ENCODE data around the gene OR5B2. TPM values are rescaled to one million over a fixed set of nuclear protein-coding genes. Genes with fewer than 3 reads are reported as not detected.
"Not testable (repeated sequence)": the region's sequence is repeated elsewhere in the genome, so short reads cannot be mapped to it uniquely, and the experiment has no call there.

The OR5B2 gene
- total RNA-seq, 5 donors from 2014 or later (not counting 1 experiment from before 2014, with no cell fraction given), result not detected

DNA sequence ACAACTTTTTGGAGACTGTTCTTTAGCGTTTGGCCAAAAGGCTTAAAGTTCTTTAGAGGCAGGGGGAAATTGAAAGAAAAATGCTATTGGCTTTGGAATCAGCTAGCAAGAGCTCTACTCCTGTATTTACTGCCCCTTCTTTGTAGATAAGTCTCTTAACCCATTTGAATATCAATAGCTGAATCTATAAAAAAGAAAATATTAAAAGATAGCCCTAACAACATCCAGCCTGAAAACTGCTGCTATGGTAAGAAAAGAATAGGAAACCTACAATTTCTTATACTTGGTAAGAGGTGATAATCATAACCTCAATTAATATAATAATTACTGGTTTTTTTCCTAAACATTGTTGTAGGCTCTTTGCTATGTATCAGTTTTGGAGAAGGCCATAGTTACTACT, 14.2 kb upstream of the OR5B2 start, which contains the start of gene OR5B12:
Gene OR5B12 (minus strand): TSS at position 101 of the 400 bp plus-strand sequence. CDS start 2,085 bp downstream, outside the sequence.
- Mint-ChIP-seq H3K9me3 (peaks cover 6 to 8% (median 7%) of the 10 kb centered on the region in 3 donors), H3K4me3 (no peak within 1 kb of the TSS), H3K27ac (no peak within 1 kb of the TSS), H3K4me1 (no peaks in the 10 kb centered on the region), H3K36me3 (no peaks in the 10 kb centered on the region), H3K27me3 (peaks cover 13 to 14% of the 10 kb centered on the region in 2 donors)
- no peaks in the 10 kb centered on the region for H3K4me1 ChIP-seq (ENCODE audit: control insufficient read depth in 1 of 2, extremely low read depth in 1 of 2, insufficient read depth in 2 of 2, low read length in 2 of 2)
- ATAC-seq (replicated peaks in 1 of 4) (no peak), DNase-seq (no peak)
- peaks cover 0 to 9% of the 10 kb centered on the region in 2 experiments for H3K27me3 ChIP-seq (replicated peaks in 1 of 2; ENCODE audit: control insufficient read depth in 2 of 2, extremely low read depth in 1 of 2, insufficient read depth in 2 of 2, low read length in 1 of 2)
- ChIA-PET CTCF (no interaction called here), POLR2A (no interaction called here)
- H3K9me3 ChIP-seq, result no peaks in the 10 kb centered on the region
- no peak within 1 kb of the TSS for H3K27ac ChIP-seq (ENCODE audit: low read length)
- H3K4me3 ChIP-seq (ENCODE audit: control insufficient read depth in 1 of 2, extremely low read depth in 1 of 2, low read length in 1 of 2), result no peak within 1 kb of the TSS
- H3K36me3 ChIP-seq (ENCODE audit: control insufficient read depth in 2 of 2, extremely low read depth in 1 of 2, insufficient read depth in 1 of 2, low read length in 1 of 2), result no peaks in the 10 kb centered on the region
- no CpG with 5 or more reads among the region's 1 CpG for WGBS (ENCODE audit: insufficient coverage)

DNA sequence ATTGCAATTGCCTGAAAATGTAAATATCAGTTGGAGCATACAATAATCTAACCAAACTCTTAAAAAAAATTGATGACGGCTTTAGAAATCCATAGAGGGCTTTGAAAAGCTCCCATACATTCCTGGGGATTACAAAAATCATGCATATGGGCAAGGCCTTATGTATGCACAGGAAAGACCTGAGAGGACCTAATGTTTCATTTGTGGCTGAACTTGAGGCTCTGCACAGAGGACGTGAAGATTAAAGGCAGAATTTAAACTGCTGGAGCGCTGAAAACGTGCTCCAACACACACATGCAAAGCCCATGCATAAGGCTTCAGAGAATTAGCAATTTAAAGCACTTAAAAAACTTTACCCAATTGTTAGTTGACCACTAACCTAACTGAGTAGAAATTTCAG, 10.6 kb upstream of the OR5B2 start:
- H3K27me3 Mint-ChIP-seq, result peaks cover 4 to 9% of the 10 kb centered on the region in 2 donors
- no peaks in the 10 kb centered on the region for H3K36me3 Mint-ChIP-seq
- H3K27me3 ChIP-seq (replicated peaks in 1 of 2; ENCODE audit: control insufficient read depth in 2 of 2, extremely low read depth in 1 of 2, insufficient read depth in 2 of 2, low read length in 1 of 2), result peaks cover 0 to 3% of the 10 kb centered on the region in 2 experiments
- H3K4me3 ChIP-seq (ENCODE audit: control insufficient read depth in 1 of 2, extremely low read depth in 1 of 2, low read length in 1 of 2), result no peak overlapping the region
- ATAC-seq (replicated peaks in 1 of 4) (no peak), DNase-seq (no peak)
- peaks cover 0 to 5% (median 2%) of the 10 kb centered on the region in 3 donors for H3K9me3 Mint-ChIP-seq
- H3K27ac Mint-ChIP-seq, result no peak overlapping the region
- POLR2A ChIA-PET, result no interaction called here
- no peaks in the 10 kb centered on the region for H3K9me3 ChIP-seq
- no peaks in the 10 kb centered on the region for H3K36me3 ChIP-seq (ENCODE audit: control insufficient read depth in 2 of 2, extremely low read depth in 1 of 2, insufficient read depth in 1 of 2, low read length in 1 of 2)
- H3K4me3 Mint-ChIP-seq, result no peak overlapping the region
- no peaks in the 10 kb centered on the region for H3K4me1 ChIP-seq (ENCODE audit: control insufficient read depth in 1 of 2, extremely low read depth in 1 of 2, insufficient read depth in 2 of 2, low read length in 2 of 2)
- WGBS (ENCODE audit: insufficient coverage), result 58% methylated on average over 4 of the region's 4 CpGs
- H3K4me1 Mint-ChIP-seq, result no peaks in the 10 kb centered on the region
- no peak overlapping the region for H3K27ac ChIP-seq (ENCODE audit: low read length)
- CTCF ChIA-PET, result no interaction called here

DNA sequence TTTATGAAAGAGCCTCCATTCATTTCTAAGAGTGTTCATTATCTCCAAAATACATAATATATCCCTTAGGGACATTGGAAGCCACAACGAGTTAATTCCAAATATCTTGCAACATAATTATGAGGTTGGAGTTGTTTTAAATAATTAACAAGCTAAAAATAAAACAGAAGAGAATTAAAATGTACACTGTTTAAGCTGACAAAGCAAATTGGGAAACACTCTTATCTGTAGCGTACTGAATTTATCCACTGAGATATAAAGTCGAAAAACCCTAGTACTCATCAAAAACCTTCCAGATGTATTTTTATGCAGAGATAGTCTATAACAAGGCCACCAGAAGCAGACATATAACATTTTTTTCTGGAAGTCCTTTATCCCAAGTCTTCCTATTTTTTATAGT, 6.3 kb upstream of the OR5B2 start:
- DNase-seq (no peak), ATAC-seq (replicated peaks in 1 of 4) (no peak)
- no peaks in the 10 kb centered on the region for H3K4me1 Mint-ChIP-seq
- 100% methylated on average over 2 of the region's 3 CpGs for WGBS (ENCODE audit: insufficient coverage)
- Histone ChIP-seq H3K36me3 (ENCODE audit: control insufficient read depth in 2 of 2, extremely low read depth in 1 of 2, insufficient read depth in 1 of 2, low read length in 1 of 2) (no peaks in the 10 kb centered on the region), H3K27me3 (replicated peaks in 1 of 2; ENCODE audit: control insufficient read depth in 2 of 2, extremely low read depth in 1 of 2, insufficient read depth in 2 of 2, low read length in 1 of 2) (no peaks in the 10 kb centered on the region), H3K9me3 (no peaks in the 10 kb centered on the region), H3K4me1 (ENCODE audit: control insufficient read depth in 1 of 2, extremely low read depth in 1 of 2, insufficient read depth in 2 of 2, low read length in 2 of 2) (no peaks in the 10 kb centered on the region), H3K27ac (ENCODE audit: low read length) (no peak overlapping the region), H3K4me3 (ENCODE audit: control insufficient read depth in 1 of 2, extremely low read depth in 1 of 2, low read length in 1 of 2) (no peak overlapping the region)
- ChIA-PET POLR2A (no interaction called here), CTCF (no interaction called here)
- H3K36me3 Mint-ChIP-seq, result no peaks in the 10 kb centered on the region
- H3K27me3 Mint-ChIP-seq, result peaks cover 1 to 7% of the 10 kb centered on the region in 2 donors
- H3K27ac Mint-ChIP-seq, result no peak overlapping the region
- H3K9me3 Mint-ChIP-seq, result peaks cover under 1 to 5% (median 2%) of the 10 kb centered on the region in 3 donors
- H3K4me3 Mint-ChIP-seq, result no peak overlapping the region

GRCh38 chr11:58433638-58434203, 5.8 kb upstream of the OR5B2 start:
- no CpG with 5 or more reads among the region's 3 CpGs for WGBS (ENCODE audit: insufficient coverage)
- Mint-ChIP-seq H3K27ac (no peak overlapping the region), H3K4me3 (no peak overlapping the region), H3K4me1 (no peaks in the 10 kb centered on the region), H3K27me3 (peaks cover 0 to 11% of the 10 kb centered on the region in 2 donors), H3K9me3 (peaks cover 5 to 6% (median 5%) of the 10 kb centered on the region in 3 donors), H3K36me3 (no peaks in the 10 kb centered on the region)
- Histone ChIP-seq H3K9me3 (no peaks in the 10 kb centered on the region), H3K27me3 (replicated peaks in 1 of 2; ENCODE audit: control insufficient read depth in 2 of 2, extremely low read depth in 1 of 2, insufficient read depth in 2 of 2, low read length in 1 of 2) (no peaks in the 10 kb centered on the region), H3K27ac (ENCODE audit: low read length) (no peak overlapping the region), H3K36me3 (ENCODE audit: control insufficient read depth in 2 of 2, extremely low read depth in 1 of 2, insufficient read depth in 1 of 2, low read length in 1 of 2) (no peaks in the 10 kb centered on the region), H3K4me1 (ENCODE audit: control insufficient read depth in 1 of 2, extremely low read depth in 1 of 2, insufficient read depth in 2 of 2, low read length in 2 of 2) (no peaks in the 10 kb centered on the region), H3K4me3 (ENCODE audit: control insufficient read depth in 1 of 2, extremely low read depth in 1 of 2, low read length in 1 of 2) (no peak overlapping the region)
- CTCF ChIA-PET, result no interaction called here
- POLR2A ChIA-PET, result no interaction called here
- DNase-seq (no peak), ATAC-seq (replicated peaks in 1 of 4) (no peak)

GRCh38 chr11:58429273-58429672, 1.4 kb upstream of the OR5B2 start:
- no peaks in the 10 kb centered on the region for H3K4me1 Mint-ChIP-seq
- no peaks in the 10 kb centered on the region for H3K9me3 ChIP-seq
- H3K27me3 ChIP-seq (replicated peaks in 1 of 2; ENCODE audit: control insufficient read depth in 2 of 2, extremely low read depth in 1 of 2, insufficient read depth in 2 of 2, low read length in 1 of 2), result no peaks in the 10 kb centered on the region
- WGBS (ENCODE audit: insufficient coverage), result no CpG with 5 or more reads among the region's 1 CpG
- no peak overlapping the region for H3K4me3 Mint-ChIP-seq
- no peak overlapping the region for H3K27ac ChIP-seq (ENCODE audit: low read length)
- POLR2A ChIA-PET, result no interaction called here
- H3K27ac Mint-ChIP-seq, result no peak overlapping the region
- CTCF ChIA-PET, result no interaction called here
- ATAC-seq (replicated peaks in 1 of 4) (no peak), DNase-seq (no peak)
- no peaks in the 10 kb centered on the region for H3K4me1 ChIP-seq (ENCODE audit: control insufficient read depth in 1 of 2, extremely low read depth in 1 of 2, insufficient read depth in 2 of 2, low read length in 2 of 2)
- no peak overlapping the region for H3K4me3 ChIP-seq (ENCODE audit: control insufficient read depth in 1 of 2, extremely low read depth in 1 of 2, low read length in 1 of 2)
- peaks cover 3 to 6% (median 6%) of the 10 kb centered on the region in 3 donors for H3K9me3 Mint-ChIP-seq
- no peaks in the 10 kb centered on the region for H3K36me3 ChIP-seq (ENCODE audit: control insufficient read depth in 2 of 2, extremely low read depth in 1 of 2, insufficient read depth in 1 of 2, low read length in 1 of 2)
- peaks cover 5 to 19% of the 10 kb centered on the region in 2 donors for H3K27me3 Mint-ChIP-seq
- no peaks in the 10 kb centered on the region for H3K36me3 Mint-ChIP-seq

DNA sequence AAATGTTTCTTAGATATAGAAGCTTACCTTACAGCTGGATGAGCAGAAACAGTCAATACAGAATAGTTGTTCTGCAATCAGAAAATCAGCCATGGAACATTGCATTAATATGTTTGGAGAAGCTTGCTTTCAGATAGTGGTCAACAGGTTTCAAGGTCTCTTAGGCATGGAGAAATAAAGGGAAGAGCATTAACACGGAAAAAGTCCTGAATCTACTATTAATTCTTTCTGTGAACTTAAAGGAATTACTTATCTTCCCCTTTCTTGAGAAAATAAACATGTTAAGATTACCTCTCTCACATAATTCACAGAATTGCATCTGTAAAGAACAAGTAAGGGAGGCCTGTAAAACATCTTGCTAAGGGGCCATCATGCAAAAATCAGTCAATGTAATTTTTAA, 21.1 kb downstream of the OR5B2 start, which contains the start of gene OR5B3:
Gene OR5B3 (minus strand): TSS at position 101 of the 400 bp plus-strand sequence. CDS start 3,465 bp downstream, outside the sequence.
- Histone ChIP-seq H3K27ac (ENCODE audit: low read length) (no peak within 1 kb of the TSS), H3K4me1 (ENCODE audit: control insufficient read depth in 1 of 2, extremely low read depth in 1 of 2, insufficient read depth in 2 of 2, low read length in 2 of 2) (no peaks in the 10 kb centered on the region), H3K4me3 (ENCODE audit: control insufficient read depth in 1 of 2, extremely low read depth in 1 of 2, low read length in 1 of 2) (no peak within 1 kb of the TSS), H3K27me3 (replicated peaks in 1 of 2; ENCODE audit: control insufficient read depth in 2 of 2, extremely low read depth in 1 of 2, insufficient read depth in 2 of 2, low read length in 1 of 2) (peaks cover 0 to 3% of the 10 kb centered on the region in 2 experiments), H3K9me3 (no peaks in the 10 kb centered on the region), H3K36me3 (ENCODE audit: control insufficient read depth in 2 of 2, extremely low read depth in 1 of 2, insufficient read depth in 1 of 2, low read length in 1 of 2) (no peaks in the 10 kb centered on the region)
- Mint-ChIP-seq H3K9me3 (peaks cover 11 to 38% (median 28%) of the 10 kb centered on the region in 3 donors), H3K27ac (no peak within 1 kb of the TSS), H3K36me3 (no peaks in the 10 kb centered on the region), H3K27me3 (peaks cover 3 to 10% of the 10 kb centered on the region in 2 donors), H3K4me1 (no peaks in the 10 kb centered on the region), H3K4me3 (no peak within 1 kb of the TSS)
- no CpG with 5 or more reads among the region's 1 CpG for WGBS (ENCODE audit: insufficient coverage)
- CTCF ChIA-PET, result no interaction called here
- DNase-seq, result no peak
- ATAC-seq (replicated peaks in 1 of 4), result no peak
- POLR2A ChIA-PET, result no interaction called here

DNA sequence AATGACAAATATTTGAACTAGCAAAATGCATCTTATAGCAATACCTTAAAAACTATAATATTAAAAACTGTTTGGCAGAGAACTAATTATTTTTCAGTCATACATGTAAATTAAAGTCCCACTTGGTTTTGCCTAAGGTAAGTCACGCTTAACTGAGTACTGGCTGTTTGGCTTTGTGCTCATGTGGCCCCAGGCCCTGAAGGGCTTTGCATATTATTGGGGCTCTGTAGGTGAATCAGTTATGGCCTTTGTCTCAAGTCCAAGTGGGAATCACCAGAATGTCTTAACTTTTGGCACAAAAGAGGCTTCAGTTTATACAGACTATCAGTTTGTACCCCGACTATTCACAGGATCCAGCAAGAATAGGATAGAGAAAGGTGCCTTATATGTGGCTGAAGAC, 28.3 kb downstream of the OR5B2 start:
- H3K27ac Mint-ChIP-seq; POLR2A ChIA-PET; DNase-seq; CTCF ChIA-PET; H3K4me1 Mint-ChIP-seq; H3K36me3 Mint-ChIP-seq; H3K4me3 ChIP-seq (ENCODE audit: control insufficient read depth in 1 of 2, extremely low read depth in 1 of 2, low read length in 1 of 2); ATAC-seq (replicated peaks in 1 of 4); H3K27ac ChIP-seq (ENCODE audit: low read length); H3K9me3 Mint-ChIP-seq; H3K9me3 ChIP-seq; H3K4me1 ChIP-seq (ENCODE audit: control insufficient read depth in 1 of 2, extremely low read depth in 1 of 2, insufficient read depth in 2 of 2, low read length in 2 of 2); H3K4me3 Mint-ChIP-seq; H3K36me3 ChIP-seq (ENCODE audit: control insufficient read depth in 2 of 2, extremely low read depth in 1 of 2, insufficient read depth in 1 of 2, low read length in 1 of 2); H3K27me3 ChIP-seq (replicated peaks in 1 of 2; ENCODE audit: control insufficient read depth in 2 of 2, extremely low read depth in 1 of 2, insufficient read depth in 2 of 2, low read length in 1 of 2); H3K27me3 Mint-ChIP-seq: not testable (repeated sequence)
- no CpG with 5 or more reads among the region's 2 CpGs for WGBS (ENCODE audit: insufficient coverage)
